WI38 (cell line): ENCODE results near the gene CD22.

ENCODE experiments used
- H3K4me3 ChIP-seq: 2 replicates; pipeline ENCODE4 v1.5.1; 2011; ENCODE audit warnings: low read depth, mild to moderate bottlenecking, control low read depth, low read length
- CTCF ChIP-seq: IDR thresholded peaks from 2 replicates; pipeline ENCODE4 v1.5.1; 2012; ENCODE audit warnings: low read depth, mild to moderate bottlenecking, control low read depth, low read length

Gene CD22

GRCh38 chr19:35381318-35381717 is 52.3 kb downstream of the CD22 start:
- H3K4me3 ChIP-seq = no peak overlapping the region
- TF ChIP-seq CTCF = no peak

- H3K4me3 ChIP-seq = no peak overlapping the region
- TF ChIP-seq CTCF = no peak
These were observed 52.9 kb downstream of the CD22 start for GRCh38 chr19:35381926-35382325.

GRCh38 chr19:35383536-35383935 is 54.5 kb downstream of the CD22 start:
- TF ChIP-seq CTCF = no peak

GRCh38 chr19:35388277-35389054 is 59.5 kb downstream of the CD22 start:
- TF ChIP-seq CTCF = no peak
- no peak overlapping the region for H3K4me3 ChIP-seq

More at GRCh38 chr19:35383536-35383935, 54.5 kb downstream of the CD22 start:
- no peak overlapping the region for H3K4me3 ChIP-seq

GRCh38 chr19:35389192-35389861 is 60.3 kb downstream of the CD22 start:
- H3K4me3 ChIP-seq = no peak overlapping the region
- TF ChIP-seq CTCF = no peak

GRCh38 chr19:35392742-35393715 is 64.0 kb downstream of the CD22 start:
- no peak overlapping the region for H3K4me3 ChIP-seq
- TF ChIP-seq CTCF = no peak
